Effector memory CD8-positive, alpha-beta T cell (primary cell): Measurements from ENCODE around the gene FOS.

Source experiments
- ATAC-seq: fragments of 150-1000 bp; cut with Tn5 transposase; replicated peaks from 2 replicates; pipeline ENCODE4 v1.10.0; 2021; ENCODE audit warnings: mild to moderate bottlenecking, moderate library complexity
- DNase-seq, 3 experiments: peaks; one replicate each; pipeline ENCODE4 v3.0.0; 2021
- H3K27ac Mint-ChIP-seq, 2 donors: one replicate each; pipeline ENCODE4 v1.8.0; 2022; ENCODE audit warnings: mild to moderate bottlenecking in 2 of 2, mixed read lengths in 2 of 2, moderate library complexity in 2 of 2
- H3K27me3 Mint-ChIP-seq, 2 donors: one replicate each; pipeline ENCODE4 v1.8.0; 2022; ENCODE audit warnings: mixed read lengths in 2 of 2
- H3K36me3 Mint-ChIP-seq: one replicate; pipeline ENCODE4 v1.8.0; 2022; ENCODE audit warnings: mild to moderate bottlenecking, moderate library complexity, mixed read lengths; ENCODE audit not compliant: insufficient read depth
- H3K4me1 Mint-ChIP-seq, 2 donors: one replicate each; pipeline ENCODE4 v1.8.0; 2022; ENCODE audit warnings: low read depth in 2 of 2, mixed read lengths in 2 of 2
- H3K4me3 Mint-ChIP-seq, 2 donors: one replicate each; pipeline ENCODE4 v1.8.0; 2022; ENCODE audit warnings: mild to moderate bottlenecking in 2 of 2, mixed read lengths in 2 of 2, moderate library complexity in 2 of 2
- H3K9me3 Mint-ChIP-seq, 2 donors: one replicate each; pipeline ENCODE4 v1.8.0; 2022; ENCODE audit warnings: mixed read lengths in 2 of 2

FOS gene

DNA sequence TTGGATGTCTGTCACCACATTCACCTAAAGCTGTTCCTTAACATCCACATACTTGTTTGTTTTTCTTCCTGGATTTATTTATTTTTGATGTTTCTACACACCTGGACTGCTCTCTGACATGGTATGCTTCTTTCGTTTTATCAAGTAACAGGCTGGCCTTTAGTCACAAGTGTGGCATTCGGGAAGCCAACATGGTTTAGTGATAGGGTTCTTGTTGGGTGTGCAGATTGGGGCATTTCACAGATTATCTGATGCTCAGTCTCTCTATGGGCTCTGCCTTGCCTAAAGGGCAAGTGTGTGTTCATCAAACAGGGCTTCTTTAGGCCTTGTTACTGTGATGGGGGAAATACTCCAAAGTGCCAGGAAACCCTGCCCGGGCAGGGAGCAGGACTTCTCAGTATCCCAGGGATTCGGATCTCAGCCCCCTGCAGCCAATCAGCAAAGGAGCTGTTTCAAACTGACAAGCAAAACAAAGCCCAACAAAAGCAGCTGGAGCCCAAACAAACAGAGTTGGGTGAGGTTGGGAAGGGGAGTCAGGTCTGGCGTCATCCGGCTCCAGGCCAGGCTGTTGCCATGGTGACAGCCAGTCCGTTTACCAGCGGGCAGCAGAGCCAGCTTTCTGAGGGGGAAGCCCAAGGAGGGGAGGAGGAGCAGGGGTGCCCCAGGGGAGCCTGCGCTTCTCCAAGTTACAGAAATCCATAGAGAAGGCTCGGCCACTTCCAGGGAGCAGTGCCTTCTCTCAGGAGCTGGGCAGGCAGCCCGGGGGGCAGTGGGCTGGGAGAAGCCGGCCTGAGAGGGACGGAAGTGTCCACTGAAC is 31.9 kb downstream of the FOS start:
- no peaks in the 10 kb centered on the region for H3K9me3 Mint-ChIP-seq
- peaks cover 9 to 31% of the 10 kb centered on the region in 2 donors for H3K27me3 Mint-ChIP-seq
- DNase-seq (no peak), ATAC-seq (no peak)
- peaks cover 3% of the 10 kb centered on the region for H3K36me3 Mint-ChIP-seq
- H3K4me1 Mint-ChIP-seq, result peaks cover 0 to 3% of the 10 kb centered on the region in 2 donors
- H3K27ac Mint-ChIP-seq, result no peak overlapping the region
- H3K4me3 Mint-ChIP-seq, result no peak overlapping the region

DNA sequence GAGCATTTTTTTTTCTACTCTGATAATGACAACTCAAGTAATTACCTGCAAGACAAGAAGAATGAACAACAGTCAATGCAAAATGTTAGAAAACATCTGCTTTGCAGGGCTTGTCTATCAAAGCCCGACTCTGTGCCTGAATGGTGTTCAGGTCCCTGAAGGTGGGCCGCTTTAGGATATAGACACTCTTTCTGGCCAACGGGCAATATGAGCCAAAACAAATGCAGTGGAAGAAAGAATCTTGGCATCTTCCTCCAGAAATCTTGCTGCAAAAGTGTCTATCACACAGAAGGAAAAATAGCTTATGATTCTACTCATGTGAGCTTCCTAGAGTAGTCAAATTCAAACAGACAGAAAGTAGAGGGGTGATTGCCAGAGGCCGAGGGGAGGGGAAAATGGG is 32.7 kb downstream of the FOS start:
- ATAC-seq (no peak), DNase-seq (no peak)
- H3K36me3 Mint-ChIP-seq, result peaks cover 3% of the 10 kb centered on the region
- H3K4me1 Mint-ChIP-seq, result peaks cover 0 to 3% of the 10 kb centered on the region in 2 donors
- no peaks in the 10 kb centered on the region for H3K9me3 Mint-ChIP-seq
- H3K4me3 Mint-ChIP-seq, result no peak overlapping the region
- no peak overlapping the region for H3K27ac Mint-ChIP-seq
- peaks cover 10 to 39% of the 10 kb centered on the region in 2 donors for H3K27me3 Mint-ChIP-seq

DNA sequence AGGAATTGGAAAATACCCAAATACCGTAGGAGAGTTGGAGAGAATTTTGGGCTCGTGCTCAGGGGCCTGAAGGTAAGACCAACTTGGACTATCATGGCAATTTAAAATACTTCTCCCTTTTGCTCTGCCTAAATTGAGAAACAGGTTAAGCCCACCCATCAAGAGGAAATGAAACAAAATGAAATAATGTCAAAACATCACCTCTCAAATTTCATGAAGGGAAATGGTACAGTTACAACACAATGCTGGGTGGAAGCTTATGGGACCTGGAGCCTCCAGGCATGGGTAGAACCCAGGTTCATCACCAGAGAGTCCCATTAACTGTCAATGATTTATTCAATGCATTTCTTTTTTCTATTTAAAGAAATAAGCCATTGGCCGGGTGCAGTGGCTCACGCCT is 33.7 kb downstream of the FOS start:
- Mint-ChIP-seq H3K27ac (no peak overlapping the region), H3K36me3 (peaks cover 3% of the 10 kb centered on the region), H3K27me3 (peaks cover 15 to 40% of the 10 kb centered on the region in 2 donors), H3K4me3 (no peak overlapping the region), H3K9me3 (no peaks in the 10 kb centered on the region), H3K4me1 (peaks cover 0 to 3% of the 10 kb centered on the region in 2 donors)
- DNase-seq (no peak), ATAC-seq (no peak)

DNA sequence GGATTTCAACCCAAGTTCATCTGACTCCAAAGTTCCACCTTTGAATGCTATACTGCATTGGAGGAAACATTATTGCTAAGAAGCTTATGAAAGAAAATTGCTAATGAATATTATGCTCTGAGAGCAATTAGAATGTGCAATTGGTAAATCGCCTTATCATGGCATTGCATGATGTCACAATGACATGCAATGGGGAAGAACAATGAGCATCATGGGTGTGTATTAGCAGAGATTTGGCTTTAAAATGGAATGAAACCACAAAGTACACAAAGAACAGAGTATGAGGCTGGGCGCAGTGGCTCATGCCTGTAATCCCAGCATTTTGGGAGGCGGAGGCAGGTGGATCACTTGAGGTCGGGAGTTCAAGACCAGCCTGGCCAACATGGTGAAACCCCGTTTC is 34.7 kb downstream of the FOS start:
- DNase-seq (no peak), ATAC-seq (no peak)
- no peak overlapping the region for H3K27ac Mint-ChIP-seq
- no peaks in the 10 kb centered on the region for H3K4me1 Mint-ChIP-seq
- peaks cover 5% of the 10 kb centered on the region for H3K36me3 Mint-ChIP-seq
- H3K9me3 Mint-ChIP-seq, result no peaks in the 10 kb centered on the region
- no peak overlapping the region for H3K4me3 Mint-ChIP-seq
- H3K27me3 Mint-ChIP-seq, result peaks cover 16 to 45% of the 10 kb centered on the region in 2 donors

DNA sequence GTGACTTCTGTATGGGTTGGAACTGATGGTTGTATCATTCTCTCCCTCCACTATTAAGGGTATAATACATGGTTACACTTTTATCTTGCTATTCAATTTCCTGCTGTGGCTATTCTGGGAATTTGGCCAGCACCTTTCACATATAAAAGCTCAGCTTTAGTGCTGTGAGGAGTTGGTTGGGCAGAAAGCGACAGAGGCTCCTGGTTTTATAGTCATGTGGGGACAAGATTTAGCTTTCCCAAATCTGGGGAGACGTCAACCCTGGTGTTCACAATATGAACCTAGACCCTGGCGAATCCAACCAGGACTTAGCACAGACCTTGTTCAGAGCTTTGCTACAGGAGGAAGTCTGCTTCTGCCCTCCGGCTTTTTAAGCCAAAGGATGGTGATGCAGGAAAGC is 36.5 kb downstream of the FOS start:
- no peak overlapping the region for H3K4me3 Mint-ChIP-seq
- H3K27me3 Mint-ChIP-seq, result peaks cover 20 to 50% of the 10 kb centered on the region in 2 donors
- no peaks in the 10 kb centered on the region for H3K9me3 Mint-ChIP-seq
- ATAC-seq, result no peak
- H3K36me3 Mint-ChIP-seq, result peaks cover 2% of the 10 kb centered on the region
- no peak for DNase-seq
- no peak overlapping the region for H3K27ac Mint-ChIP-seq
- H3K4me1 Mint-ChIP-seq, result no peaks in the 10 kb centered on the region

DNA sequence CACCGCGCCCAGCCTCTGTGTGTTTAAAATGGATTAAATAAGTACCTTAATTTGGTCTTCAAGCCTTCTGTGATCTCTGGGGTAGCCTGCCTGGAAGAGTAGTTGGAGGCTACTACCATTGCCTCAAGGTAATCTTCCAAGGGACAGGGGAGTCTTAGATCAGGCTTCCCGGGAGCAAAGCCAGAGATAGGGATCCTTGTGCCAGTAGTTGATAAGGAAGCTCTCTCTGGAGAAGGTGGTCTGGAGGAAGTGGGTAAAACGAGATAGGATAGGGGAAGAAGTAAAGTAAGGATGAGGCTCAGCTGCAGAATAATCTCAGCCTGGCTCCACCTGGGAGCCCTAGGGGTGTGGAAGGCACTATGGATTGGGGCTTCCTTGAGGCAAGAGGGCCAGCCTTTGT is 38.5 kb downstream of the FOS start:
- no peaks in the 10 kb centered on the region for H3K9me3 Mint-ChIP-seq
- no peak overlapping the region for H3K27ac Mint-ChIP-seq
- H3K36me3 Mint-ChIP-seq, result peaks cover 2% of the 10 kb centered on the region
- no peak for DNase-seq
- peaks cover 18 to 66% of the 10 kb centered on the region in 2 donors for H3K27me3 Mint-ChIP-seq
- no peaks in the 10 kb centered on the region for H3K4me1 Mint-ChIP-seq
- no peak overlapping the region for H3K4me3 Mint-ChIP-seq
- no peak for ATAC-seq

DNA sequence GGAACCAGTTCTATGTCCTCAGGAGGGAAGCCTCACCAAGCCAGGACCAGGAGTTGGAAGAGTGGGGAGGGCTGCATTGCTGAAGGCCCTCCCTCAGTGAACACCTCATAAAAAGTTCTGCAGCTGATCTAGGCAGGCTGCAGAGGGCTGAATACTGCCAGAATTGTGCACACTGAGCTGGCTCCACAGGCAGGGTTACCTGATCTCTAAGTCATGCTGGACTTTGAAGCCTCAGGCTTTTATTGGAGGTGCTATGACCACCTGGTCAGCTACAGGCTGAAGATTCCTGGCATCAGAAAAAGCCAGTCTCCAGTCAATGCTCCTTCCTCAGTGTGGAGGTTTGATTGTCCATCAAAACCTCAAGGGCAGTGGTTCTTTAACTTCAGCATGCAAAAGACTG is 39.7 kb downstream of the FOS start:
- H3K9me3 Mint-ChIP-seq, result no peaks in the 10 kb centered on the region
- H3K4me1 Mint-ChIP-seq, result no peaks in the 10 kb centered on the region
- no peak for DNase-seq
- H3K27ac Mint-ChIP-seq, result no peak overlapping the region
- H3K4me3 Mint-ChIP-seq, result no peak overlapping the region
- peaks cover 2% of the 10 kb centered on the region for H3K36me3 Mint-ChIP-seq
- no peak for ATAC-seq
- H3K27me3 Mint-ChIP-seq, result peaks cover 18 to 72% of the 10 kb centered on the region in 2 donors

DNA sequence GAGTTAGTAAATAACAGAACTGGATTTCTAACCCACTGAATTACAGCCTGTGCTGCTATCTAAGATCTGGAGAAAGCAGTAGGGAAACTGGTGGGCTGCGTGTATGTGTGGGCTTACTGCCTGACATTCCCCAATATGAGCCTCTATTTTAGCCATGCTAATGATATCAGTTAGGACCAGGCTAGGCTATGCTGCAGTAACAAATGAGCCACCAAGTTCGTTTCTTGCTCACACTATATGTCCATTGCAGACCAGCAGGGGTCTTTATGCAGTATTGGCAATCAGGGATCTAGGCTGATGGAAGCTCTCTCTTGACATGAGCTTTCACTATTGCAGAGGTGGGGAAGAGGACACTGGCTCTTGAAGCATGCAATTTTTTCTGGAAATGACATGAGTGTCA is 40.4 kb downstream of the FOS start:
- peaks cover 2% of the 10 kb centered on the region for H3K36me3 Mint-ChIP-seq
- H3K4me3 Mint-ChIP-seq, result no peak overlapping the region
- H3K9me3 Mint-ChIP-seq, result no peaks in the 10 kb centered on the region
- no peak for ATAC-seq
- H3K27me3 Mint-ChIP-seq, result peaks cover 18 to 71% of the 10 kb centered on the region in 2 donors
- no peaks in the 10 kb centered on the region for H3K4me1 Mint-ChIP-seq
- DNase-seq, result no peak
- H3K27ac Mint-ChIP-seq, result no peak overlapping the region

DNA sequence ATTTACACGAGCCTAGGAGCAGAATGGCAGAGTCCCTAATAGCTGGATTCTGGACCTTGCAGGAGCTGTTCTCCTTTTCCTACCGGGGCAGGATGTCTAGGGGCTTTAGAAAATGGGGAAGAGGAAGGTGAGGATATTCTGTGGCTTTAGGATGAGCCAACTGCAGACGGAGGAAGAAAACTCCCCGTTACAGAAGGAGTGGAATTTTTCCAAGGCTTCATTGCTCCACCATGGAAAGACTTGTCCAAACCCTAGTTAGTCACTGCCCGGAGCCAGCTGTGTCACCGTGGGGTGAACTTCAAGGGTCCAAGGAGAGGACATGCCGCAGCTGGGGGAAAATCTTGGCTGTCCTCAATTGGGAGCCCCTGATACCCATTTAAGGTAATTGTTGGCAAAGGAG is 41.6 kb downstream of the FOS start:
- ATAC-seq, result no peak
- no peaks in the 10 kb centered on the region for H3K9me3 Mint-ChIP-seq
- H3K4me3 Mint-ChIP-seq, result no peak overlapping the region
- no peak overlapping the region for H3K27ac Mint-ChIP-seq
- H3K36me3 Mint-ChIP-seq, result peaks cover 2% of the 10 kb centered on the region
- no peak for DNase-seq
- peaks cover 25 to 68% of the 10 kb centered on the region in 2 donors for H3K27me3 Mint-ChIP-seq
- no peaks in the 10 kb centered on the region for H3K4me1 Mint-ChIP-seq

DNA sequence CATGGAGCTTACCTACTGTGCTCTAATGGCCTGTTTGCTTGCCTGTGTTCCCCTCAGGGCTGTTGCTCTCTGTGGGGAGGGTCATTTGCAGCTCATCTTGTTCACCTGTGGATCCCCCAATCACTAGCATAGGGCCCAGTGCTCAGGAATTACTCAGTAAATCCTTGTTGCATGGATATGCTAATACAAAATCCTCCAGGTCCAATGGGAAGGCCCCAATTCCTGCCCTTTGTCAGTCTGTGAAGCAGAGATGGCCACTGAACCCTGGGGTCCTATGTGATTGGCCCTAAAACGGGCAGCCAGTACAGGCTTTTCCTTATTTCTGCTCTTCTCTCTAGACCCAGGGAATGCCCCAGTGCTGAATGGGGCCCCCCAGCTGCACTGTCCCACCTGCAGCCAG is 44.1 kb downstream of the FOS start:
- H3K4me1 Mint-ChIP-seq, result no peaks in the 10 kb centered on the region
- no peak overlapping the region for H3K4me3 Mint-ChIP-seq
- H3K27me3 Mint-ChIP-seq, result peaks cover 14 to 47% of the 10 kb centered on the region in 2 donors
- DNase-seq (no peak), ATAC-seq (no peak)
- H3K9me3 Mint-ChIP-seq, result no peaks in the 10 kb centered on the region
- H3K36me3 Mint-ChIP-seq, result peaks cover 2% of the 10 kb centered on the region
- H3K27ac Mint-ChIP-seq, result no peak overlapping the region

DNA sequence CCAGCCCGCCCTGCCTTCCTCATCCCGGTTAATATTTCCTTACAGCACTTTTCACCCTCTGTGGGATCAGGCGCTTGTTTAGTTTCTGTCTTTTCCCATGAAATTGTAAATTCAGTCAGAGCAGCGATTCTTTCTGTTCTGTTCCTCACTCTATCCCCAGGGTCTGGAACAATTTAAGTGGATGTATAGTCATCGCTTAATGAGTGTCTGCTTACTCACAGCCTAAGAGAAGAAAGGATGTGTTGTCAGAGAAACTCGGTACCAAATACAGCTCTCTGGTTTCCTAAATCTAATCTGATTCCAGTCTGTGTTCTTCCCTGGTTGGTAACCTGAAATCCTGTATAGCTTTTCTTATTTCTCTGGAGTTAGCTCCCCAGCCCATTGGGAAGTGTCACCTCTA is 44.9 kb downstream of the FOS start:
- ATAC-seq, result no peak
- Mint-ChIP-seq H3K27ac (no peak overlapping the region), H3K36me3 (no peaks in the 10 kb centered on the region), H3K27me3 (peaks cover 14 to 42% of the 10 kb centered on the region in 2 donors), H3K4me1 (no peaks in the 10 kb centered on the region), H3K9me3 (no peaks in the 10 kb centered on the region), H3K4me3 (no peak overlapping the region)
- DNase-seq, result no peak

DNA sequence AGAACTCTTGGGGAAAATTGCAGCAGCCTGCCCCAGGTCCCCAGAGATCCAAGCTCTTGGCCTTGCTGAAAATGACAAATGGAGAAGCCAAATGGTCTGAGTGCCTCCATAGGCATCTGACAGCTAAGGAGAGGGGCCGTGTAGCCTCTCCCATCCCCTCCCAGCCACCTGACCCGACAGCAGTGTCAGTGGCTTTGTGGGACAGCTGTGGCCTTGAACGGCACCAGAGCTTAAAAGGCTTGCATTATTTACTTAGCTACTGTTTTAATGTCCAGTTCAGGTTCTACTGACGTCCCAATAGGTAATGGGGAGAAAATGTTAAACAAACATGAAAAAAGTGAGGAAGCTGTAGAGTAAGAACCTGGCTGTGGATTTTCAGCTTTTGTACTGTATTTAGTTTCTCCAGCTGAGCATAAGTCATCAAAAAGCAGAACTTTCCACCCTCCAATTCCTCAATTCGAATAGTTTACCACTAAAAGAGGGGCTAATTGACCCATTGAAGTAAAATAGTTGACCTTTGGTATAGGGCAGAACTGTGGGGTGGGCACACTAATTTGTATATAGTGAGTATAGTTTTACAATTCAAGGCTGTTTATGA is 50.0 kb downstream of the FOS start:
- H3K9me3 Mint-ChIP-seq, result no peaks in the 10 kb centered on the region
- peaks cover 4 to 8% of the 10 kb centered on the region in 2 donors for H3K4me1 Mint-ChIP-seq
- no peak overlapping the region for H3K4me3 Mint-ChIP-seq
- ATAC-seq, result no peak
- no peak for DNase-seq
- no peaks in the 10 kb centered on the region for H3K36me3 Mint-ChIP-seq
- H3K27ac Mint-ChIP-seq, result no peak overlapping the region
- H3K27me3 Mint-ChIP-seq, result peaks cover 12 to 20% of the 10 kb centered on the region in 2 donors

DNA sequence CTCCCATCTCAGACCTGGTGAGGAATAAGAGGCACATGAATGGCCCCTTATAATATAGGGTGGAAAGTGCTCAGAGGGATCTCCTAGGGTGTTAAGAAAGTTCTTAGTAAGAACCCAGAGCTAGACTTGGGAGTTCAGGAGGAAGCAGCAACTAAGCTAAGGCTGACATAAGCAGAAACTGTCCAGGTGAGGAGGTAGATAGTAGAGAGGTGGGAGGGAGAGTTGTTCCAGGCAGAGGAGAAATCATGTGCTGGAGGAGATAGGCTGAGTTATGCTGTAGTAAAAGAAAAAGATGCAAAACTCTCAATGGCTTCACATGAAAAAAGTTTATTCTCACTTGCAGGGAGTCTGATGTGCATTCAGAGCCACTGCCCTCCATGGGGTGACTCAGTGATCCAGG is 50.7 kb downstream of the FOS start:
- H3K9me3 Mint-ChIP-seq, result no peaks in the 10 kb centered on the region
- peaks cover 4% of the 10 kb centered on the region for H3K36me3 Mint-ChIP-seq
- H3K27me3 Mint-ChIP-seq, result peaks cover 9 to 21% of the 10 kb centered on the region in 2 donors
- H3K4me3 Mint-ChIP-seq, result no peak overlapping the region
- no peak overlapping the region for H3K27ac Mint-ChIP-seq
- ATAC-seq, result no peak
- DNase-seq, result no peak
- peaks cover 9 to 11% of the 10 kb centered on the region in 2 donors for H3K4me1 Mint-ChIP-seq

DNA sequence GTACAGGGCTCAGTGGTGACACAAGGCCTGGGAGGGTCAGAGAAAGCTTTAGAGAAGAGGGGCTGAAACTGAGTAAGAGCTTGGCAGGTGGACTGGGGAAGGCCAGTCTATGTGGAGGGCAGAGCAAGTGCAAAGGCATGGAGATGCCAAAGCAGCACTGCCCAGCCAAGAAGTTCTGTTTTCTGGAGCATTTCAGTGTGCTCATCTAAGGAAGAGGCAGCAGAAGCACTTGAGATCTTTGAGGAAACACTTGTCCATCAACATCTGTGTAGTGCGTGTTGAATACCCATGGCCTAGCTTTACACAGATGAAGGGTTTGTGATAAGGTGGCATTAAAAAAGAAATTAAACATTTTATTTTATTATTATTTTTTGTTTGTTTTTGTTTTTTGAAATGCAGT is 52.8 kb downstream of the FOS start:
- no peaks in the 10 kb centered on the region for H3K9me3 Mint-ChIP-seq
- H3K27ac Mint-ChIP-seq, result no peak overlapping the region
- peaks cover 13 to 20% of the 10 kb centered on the region in 2 donors for H3K4me1 Mint-ChIP-seq
- no peak overlapping the region for H3K4me3 Mint-ChIP-seq
- H3K27me3 Mint-ChIP-seq, result peaks cover 0 to 13% of the 10 kb centered on the region in 2 donors
- ATAC-seq, result no peak
- no peak for DNase-seq
- peaks cover 4% of the 10 kb centered on the region for H3K36me3 Mint-ChIP-seq
